HL-60 (cell line): Measurements from ENCODE around the gene TMEM79.

Source experiments
- GABPA ChIP-seq: IDR thresholded peaks from 2 replicates; pipeline ENCODE4 v1.6.1; 2012; ENCODE audit warnings: low read depth
- POLR2AphosphoS5 ChIP-seq: IDR thresholded peaks from 2 replicates; pipeline ENCODE4 v1.6.1; 2012; ENCODE audit warnings: low read depth
- TF ChIP-seq, protein P1 (sequence below): IDR thresholded peaks from 2 replicates; pipeline ENCODE4 v1.6.1; 2012; ENCODE audit warnings: low read depth; ENCODE audit not compliant: insufficient replicate concordance
- TF ChIP-seq, protein P2 (sequence below): IDR thresholded peaks from one replicate; pipeline ENCODE4 v1.5.1; 2011; ENCODE audit warnings: low read length, control low read depth, inconsistent platforms; ENCODE audit not compliant: insufficient read depth

- TF ChIP-seq POLR2AphosphoS5 = no peak
- TF ChIP-seq, protein P1, sequence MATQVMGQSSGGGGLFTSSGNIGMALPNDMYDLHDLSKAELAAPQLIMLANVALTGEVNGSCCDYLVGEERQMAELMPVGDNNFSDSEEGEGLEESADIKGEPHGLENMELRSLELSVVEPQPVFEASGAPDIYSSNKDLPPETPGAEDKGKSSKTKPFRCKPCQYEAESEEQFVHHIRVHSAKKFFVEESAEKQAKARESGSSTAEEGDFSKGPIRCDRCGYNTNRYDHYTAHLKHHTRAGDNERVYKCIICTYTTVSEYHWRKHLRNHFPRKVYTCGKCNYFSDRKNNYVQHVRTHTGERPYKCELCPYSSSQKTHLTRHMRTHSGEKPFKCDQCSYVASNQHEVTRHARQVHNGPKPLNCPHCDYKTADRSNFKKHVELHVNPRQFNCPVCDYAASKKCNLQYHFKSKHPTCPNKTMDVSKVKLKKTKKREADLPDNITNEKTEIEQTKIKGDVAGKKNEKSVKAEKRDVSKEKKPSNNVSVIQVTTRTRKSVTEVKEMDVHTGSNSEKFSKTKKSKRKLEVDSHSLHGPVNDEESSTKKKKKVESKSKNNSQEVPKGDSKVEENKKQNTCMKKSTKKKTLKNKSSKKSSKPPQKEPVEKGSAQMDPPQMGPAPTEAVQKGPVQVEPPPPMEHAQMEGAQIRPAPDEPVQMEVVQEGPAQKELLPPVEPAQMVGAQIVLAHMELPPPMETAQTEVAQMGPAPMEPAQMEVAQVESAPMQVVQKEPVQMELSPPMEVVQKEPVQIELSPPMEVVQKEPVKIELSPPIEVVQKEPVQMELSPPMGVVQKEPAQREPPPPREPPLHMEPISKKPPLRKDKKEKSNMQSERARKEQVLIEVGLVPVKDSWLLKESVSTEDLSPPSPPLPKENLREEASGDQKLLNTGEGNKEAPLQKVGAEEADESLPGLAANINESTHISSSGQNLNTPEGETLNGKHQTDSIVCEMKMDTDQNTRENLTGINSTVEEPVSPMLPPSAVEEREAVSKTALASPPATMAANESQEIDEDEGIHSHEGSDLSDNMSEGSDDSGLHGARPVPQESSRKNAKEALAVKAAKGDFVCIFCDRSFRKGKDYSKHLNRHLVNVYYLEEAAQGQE = no peak
- TF ChIP-seq, protein P2, sequence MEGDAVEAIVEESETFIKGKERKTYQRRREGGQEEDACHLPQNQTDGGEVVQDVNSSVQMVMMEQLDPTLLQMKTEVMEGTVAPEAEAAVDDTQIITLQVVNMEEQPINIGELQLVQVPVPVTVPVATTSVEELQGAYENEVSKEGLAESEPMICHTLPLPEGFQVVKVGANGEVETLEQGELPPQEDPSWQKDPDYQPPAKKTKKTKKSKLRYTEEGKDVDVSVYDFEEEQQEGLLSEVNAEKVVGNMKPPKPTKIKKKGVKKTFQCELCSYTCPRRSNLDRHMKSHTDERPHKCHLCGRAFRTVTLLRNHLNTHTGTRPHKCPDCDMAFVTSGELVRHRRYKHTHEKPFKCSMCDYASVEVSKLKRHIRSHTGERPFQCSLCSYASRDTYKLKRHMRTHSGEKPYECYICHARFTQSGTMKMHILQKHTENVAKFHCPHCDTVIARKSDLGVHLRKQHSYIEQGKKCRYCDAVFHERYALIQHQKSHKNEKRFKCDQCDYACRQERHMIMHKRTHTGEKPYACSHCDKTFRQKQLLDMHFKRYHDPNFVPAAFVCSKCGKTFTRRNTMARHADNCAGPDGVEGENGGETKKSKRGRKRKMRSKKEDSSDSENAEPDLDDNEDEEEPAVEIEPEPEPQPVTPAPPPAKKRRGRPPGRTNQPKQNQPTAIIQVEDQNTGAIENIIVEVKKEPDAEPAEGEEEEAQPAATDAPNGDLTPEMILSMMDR = no peak
- TF ChIP-seq GABPA = no peak
These were observed 19.1 kb downstream of the TMEM79 start for GRCh38 chr1:156303241-156303640.
